ENCODE results near the gene HLA-DOA.

The HLA-DOA gene

DNA sequence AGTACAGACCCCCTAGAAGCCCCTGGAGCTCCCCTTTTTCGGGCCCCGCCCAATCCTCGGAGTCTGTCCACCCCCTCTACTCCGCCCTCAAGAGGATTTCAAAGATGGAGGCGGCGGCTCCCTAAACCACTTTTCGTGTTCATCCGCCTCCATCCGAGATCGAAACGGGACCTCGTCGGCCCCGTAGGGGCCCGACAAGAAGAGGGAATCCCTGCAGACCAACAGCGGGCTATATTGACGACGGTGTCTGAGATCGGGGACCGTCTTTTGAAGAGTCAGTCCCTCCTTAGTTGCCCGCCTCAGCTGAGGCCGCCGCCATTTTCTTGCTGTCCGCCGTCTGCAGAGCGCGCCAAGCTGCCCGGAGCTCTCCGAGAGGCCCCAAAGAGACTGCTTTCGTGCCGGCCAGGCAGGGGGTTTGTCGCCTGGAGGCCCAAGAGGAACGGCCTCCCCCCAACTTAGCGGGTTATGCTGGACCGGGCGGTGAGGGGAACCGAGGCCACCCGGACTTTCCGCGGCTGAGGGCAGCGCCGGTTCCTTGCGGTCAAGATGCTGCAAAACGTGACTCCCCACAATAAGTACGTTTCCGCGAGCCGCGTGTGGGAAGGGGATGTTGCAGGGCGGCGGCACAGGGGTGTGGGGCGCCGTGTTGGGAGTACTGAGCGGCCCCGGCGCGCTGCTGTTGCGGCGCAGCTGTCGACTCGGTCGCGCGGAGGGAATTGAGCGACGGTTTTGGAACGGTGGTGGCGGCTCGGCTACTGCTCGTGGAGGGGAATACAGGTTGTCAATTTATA lies 36.8 kb downstream of the HLA-DOA start:
- H3K36me3 ChIP-seq (replicated peaks; ENCODE audit: low read depth, low read length): peaks cover 64% of the 10 kb centered on the region

DNA sequence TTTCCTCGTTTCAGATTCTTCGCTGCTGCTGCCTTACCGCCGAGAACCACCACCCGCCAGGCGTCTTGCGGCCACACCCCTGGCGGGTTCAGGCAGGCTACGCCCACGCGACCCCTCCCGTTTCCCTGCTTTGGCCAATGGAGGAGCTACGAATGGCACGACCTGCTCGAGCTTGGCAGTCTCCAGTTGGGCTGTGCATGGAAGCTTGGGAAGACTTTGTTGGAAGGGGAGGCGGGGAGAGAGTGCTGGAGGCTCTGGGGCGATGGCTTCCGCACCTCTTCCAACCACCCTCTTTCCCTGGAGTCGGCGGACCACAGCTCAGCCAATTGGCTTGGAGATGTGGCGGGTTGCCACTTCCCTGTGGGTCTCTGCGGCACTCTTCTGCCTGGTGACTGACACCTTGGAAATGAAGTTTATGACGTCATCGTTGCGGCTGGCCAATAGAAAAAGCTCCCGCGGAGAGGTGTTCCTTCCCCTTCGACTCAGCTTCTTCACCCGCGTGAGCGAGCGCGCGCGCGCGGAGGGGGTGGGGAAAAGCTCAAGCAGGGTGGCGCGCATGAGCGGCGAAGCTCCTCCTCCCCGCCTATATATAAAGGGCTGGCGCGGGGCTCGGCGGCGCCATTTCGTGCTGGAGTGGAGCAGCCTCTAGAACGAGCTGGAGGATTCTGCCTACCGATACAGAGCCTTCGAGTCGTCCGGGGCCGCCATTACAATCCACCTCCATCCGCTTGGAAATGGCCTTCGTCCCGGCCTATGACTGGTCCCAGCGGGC lies 37.6 kb downstream of the HLA-DOA start:
- TF ChIP-seq, protein P1, sequence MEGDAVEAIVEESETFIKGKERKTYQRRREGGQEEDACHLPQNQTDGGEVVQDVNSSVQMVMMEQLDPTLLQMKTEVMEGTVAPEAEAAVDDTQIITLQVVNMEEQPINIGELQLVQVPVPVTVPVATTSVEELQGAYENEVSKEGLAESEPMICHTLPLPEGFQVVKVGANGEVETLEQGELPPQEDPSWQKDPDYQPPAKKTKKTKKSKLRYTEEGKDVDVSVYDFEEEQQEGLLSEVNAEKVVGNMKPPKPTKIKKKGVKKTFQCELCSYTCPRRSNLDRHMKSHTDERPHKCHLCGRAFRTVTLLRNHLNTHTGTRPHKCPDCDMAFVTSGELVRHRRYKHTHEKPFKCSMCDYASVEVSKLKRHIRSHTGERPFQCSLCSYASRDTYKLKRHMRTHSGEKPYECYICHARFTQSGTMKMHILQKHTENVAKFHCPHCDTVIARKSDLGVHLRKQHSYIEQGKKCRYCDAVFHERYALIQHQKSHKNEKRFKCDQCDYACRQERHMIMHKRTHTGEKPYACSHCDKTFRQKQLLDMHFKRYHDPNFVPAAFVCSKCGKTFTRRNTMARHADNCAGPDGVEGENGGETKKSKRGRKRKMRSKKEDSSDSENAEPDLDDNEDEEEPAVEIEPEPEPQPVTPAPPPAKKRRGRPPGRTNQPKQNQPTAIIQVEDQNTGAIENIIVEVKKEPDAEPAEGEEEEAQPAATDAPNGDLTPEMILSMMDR (IDR thresholded peaks at IDR 0.05; ENCODE audit: low read depth, low read length): no peak
- no peak for TF ChIP-seq EZH2phosphoT487 (IDR thresholded peaks at IDR 0.05; ENCODE audit: low read depth)
- Histone ChIP-seq H3K27me3 (ENCODE audit: low read depth, low read length) (no peaks in the 10 kb centered on the region), H3K79me2 (ENCODE audit: low read length) (peaks cover 87% of the 10 kb centered on the region), H3K4me2 (ENCODE audit: low read length) (peak overlapping the region; percentile 94), H3K36me3 (replicated peaks; ENCODE audit: low read depth, low read length) (peaks cover 57% of the 10 kb centered on the region), H3K4me3 (ENCODE audit: low read length) (peak overlapping the region; percentile 91), H3K4me1 (ENCODE audit: low read length) (peaks cover 9% of the 10 kb centered on the region), H3K27ac (ENCODE audit: low read length) (peak overlapping the region; percentile 99), H3K9me3 (ENCODE audit: insufficient read depth, low read length) (no peaks in the 10 kb centered on the region; the same call in 1 of the 2 replicates), H3K9ac (ENCODE audit: low read length) (peak overlapping the region; percentile 100), H2AFZ (ENCODE audit: low read depth, low read length) (no peak overlapping the region), H4K20me1 (ENCODE audit: insufficient read depth, low read length) (peaks cover 51% of the 10 kb centered on the region)

More for the DNA sequence above, 36.8 kb downstream of the HLA-DOA start:
- no peak overlapping the region for H2AFZ ChIP-seq (ENCODE audit: low read depth, low read length)
- TF ChIP-seq, protein P1 (IDR thresholded peaks at IDR 0.05; ENCODE audit: low read depth, low read length): no peak
- no peak for TF ChIP-seq EZH2phosphoT487 (IDR thresholded peaks at IDR 0.05; ENCODE audit: low read depth)
- no peaks in the 10 kb centered on the region; the same call in 1 of the 2 replicates for H3K9me3 ChIP-seq (ENCODE audit: insufficient read depth, low read length)
- H3K4me2 ChIP-seq (ENCODE audit: low read length): peak overlapping the region; percentile 64
- H3K4me1 ChIP-seq (ENCODE audit: low read length): peaks cover 3% of the 10 kb centered on the region; the same call in 1 of the 2 replicates
- peaks cover 87% of the 10 kb centered on the region for H3K79me2 ChIP-seq (ENCODE audit: low read length)
- H3K4me3 ChIP-seq (ENCODE audit: low read length): peak overlapping the region; percentile 91
- H3K27ac ChIP-seq (ENCODE audit: low read length): peak overlapping the region; percentile 77
- H3K9ac ChIP-seq (ENCODE audit: low read length): peak overlapping the region; percentile 87
- H4K20me1 ChIP-seq (ENCODE audit: insufficient read depth, low read length): peaks cover 53% of the 10 kb centered on the region
- no peaks in the 10 kb centered on the region for H3K27me3 ChIP-seq (ENCODE audit: low read depth, low read length)

DNA sequence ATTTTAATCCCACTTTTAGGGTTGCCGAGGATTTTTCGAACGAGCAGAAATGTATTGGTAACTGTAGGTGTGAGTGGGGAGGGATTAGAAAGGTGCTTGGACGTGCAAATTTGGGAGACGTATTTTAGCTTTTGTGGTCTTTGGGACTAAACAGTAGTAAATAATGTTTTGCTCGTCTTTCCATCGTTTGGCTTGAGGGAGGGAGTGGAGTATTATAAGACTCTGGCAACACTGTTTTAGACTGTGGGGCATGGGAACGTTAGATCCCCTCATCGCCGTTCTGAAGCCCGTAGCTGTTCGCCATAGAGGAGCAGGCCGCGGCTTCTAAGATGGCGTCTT lies 38.2 kb downstream of the HLA-DOA start:
- Histone ChIP-seq H4K20me1 (ENCODE audit: insufficient read depth, low read length) (peaks cover 49% of the 10 kb centered on the region), H3K9ac (ENCODE audit: low read length) (peak overlapping the region; percentile 100), H3K27ac (ENCODE audit: low read length) (peak overlapping the region; percentile 99), H3K36me3 (replicated peaks; ENCODE audit: low read depth, low read length) (peaks cover 56% of the 10 kb centered on the region), H3K4me1 (ENCODE audit: low read length) (peaks cover 12% of the 10 kb centered on the region), H3K27me3 (ENCODE audit: low read depth, low read length) (no peaks in the 10 kb centered on the region), H3K9me3 (ENCODE audit: insufficient read depth, low read length) (no peaks in the 10 kb centered on the region; the same call in 1 of the 2 replicates), H3K4me3 (ENCODE audit: low read length) (peak overlapping the region; percentile 89), H2AFZ (ENCODE audit: low read depth, low read length) (no peak overlapping the region), H3K4me2 (ENCODE audit: low read length) (peak overlapping the region; percentile 94), H3K79me2 (ENCODE audit: low read length) (peaks cover 87% of the 10 kb centered on the region)
- no peak for TF ChIP-seq EZH2phosphoT487 (IDR thresholded peaks at IDR 0.05; ENCODE audit: low read depth)
- TF ChIP-seq, protein P1 (IDR thresholded peaks at IDR 0.05; ENCODE audit: low read depth, low read length): no peak
